ENCODE results near the gene PRR22. TPM values are rescaled to one million over a fixed set of nuclear protein-coding genes. Genes with fewer than 3 reads are reported as not detected.

PRR22 gene
- total RNA-seq, 4 donors from 2014 or later: 0.54 to 2.0 (median 1.2) TPM

GRCh38 chr19:5789351-5789761, 4.8 kb upstream of the PRR22 start:
- intact Hi-C loops (cut with DNase I): no loop called here
- no peaks in the 10 kb centered on the region for H3K27me3 ChIP-seq
- peaks cover 53 to 55% of the 10 kb centered on the region in 2 donors for H3K36me3 ChIP-seq
- no peak overlapping the region for H3K27ac ChIP-seq
- no peak overlapping the region for H3K4me3 ChIP-seq (replicated peaks in 1 of 3)
- TF ChIP-seq CTCF (IDR thresholded peaks at IDR 0.05) (no peak), POLR2A (IDR thresholded peaks at IDR 0.05) (no peak)
- H3K9me3 ChIP-seq: no peaks in the 10 kb centered on the region
- H3K4me1 ChIP-seq: peaks cover 5 to 7% of the 10 kb centered on the region in 2 donors
- no peak for DNase-seq
- WGBS, 2 donors: 96 to 97% methylated on average over 24 to 27 of the region's 39 CpGs

GRCh38 chr19:5788422-5788821, 3.9 kb upstream of the PRR22 start:
- H3K27me3 ChIP-seq: no peaks in the 10 kb centered on the region
- intact Hi-C loops (cut with DNase I): no loop called here
- no peak for DNase-seq
- H3K9me3 ChIP-seq: no peaks in the 10 kb centered on the region
- peaks cover 5 to 7% of the 10 kb centered on the region in 2 donors for H3K4me1 ChIP-seq
- H3K4me3 ChIP-seq (replicated peaks in 1 of 3): no peak overlapping the region
- 94 to 98% methylated on average over 5 of the region's 5 CpGs for WGBS, 2 donors
- no peak overlapping the region for H3K27ac ChIP-seq
- TF ChIP-seq POLR2A (IDR thresholded peaks at IDR 0.05): no peak
- no peak for TF ChIP-seq CTCF (IDR thresholded peaks at IDR 0.05)
- peaks cover 53 to 57% of the 10 kb centered on the region in 2 donors for H3K36me3 ChIP-seq

GRCh38 chr19:5787409-5788182, 3.0 kb upstream of the PRR22 start:
- Histone ChIP-seq H3K27me3 (no peaks in the 10 kb centered on the region), H3K36me3 (peaks cover 53 to 57% of the 10 kb centered on the region in 2 donors), H3K4me1 (peaks cover 5 to 7% of the 10 kb centered on the region in 2 donors), H3K9me3 (no peaks in the 10 kb centered on the region), H3K4me3 (replicated peaks in 1 of 3) (no peak overlapping the region), H3K27ac (no peak overlapping the region)
- intact Hi-C loops (cut with DNase I): no loop called here
- no peak for DNase-seq
- 95 to 96% methylated on average over 20 to 38 of the region's 39 CpGs for WGBS, 2 donors
- no peak for TF ChIP-seq CTCF (IDR thresholded peaks at IDR 0.05)
- TF ChIP-seq POLR2A (IDR thresholded peaks at IDR 0.05): no peak

GRCh38 chr19:5786593-5787408, 2.3 kb upstream of the PRR22 start:
- H3K4me3 ChIP-seq (replicated peaks in 1 of 3): no peak overlapping the region
- intact Hi-C loops (cut with DNase I): no loop called here
- WGBS, 2 donors: 91 to 93% methylated on average over 42 to 43 of the region's 44 CpGs
- H3K27ac ChIP-seq: no peak overlapping the region
- H3K27me3 ChIP-seq: no peaks in the 10 kb centered on the region
- no peaks in the 10 kb centered on the region for H3K9me3 ChIP-seq
- TF ChIP-seq CTCF (IDR thresholded peaks at IDR 0.05) (no peak), POLR2A (IDR thresholded peaks at IDR 0.05) (no peak)
- H3K4me1 ChIP-seq: peaks cover 5 to 7% of the 10 kb centered on the region in 2 donors
- peaks cover 53 to 57% of the 10 kb centered on the region in 2 donors for H3K36me3 ChIP-seq
- DNase-seq: no peak

- TF ChIP-seq POLR2A (IDR thresholded peaks at IDR 0.05) (no peak), CTCF (IDR thresholded peaks at IDR 0.05) (no peak)
- Histone ChIP-seq H3K27me3 (no peaks in the 10 kb centered on the region), H3K9me3 (no peaks in the 10 kb centered on the region), H3K4me3 (replicated peaks in 1 of 3) (no peak overlapping the region), H3K27ac (no peak overlapping the region), H3K36me3 (peaks cover 53 to 57% of the 10 kb centered on the region in 2 donors), H3K4me1 (peaks cover 5 to 7% of the 10 kb centered on the region in 2 donors)
- DNase-seq: no peak
- intact Hi-C loops (cut with DNase I): no loop called here
- WGBS, 2 donors: 94 to 96% methylated on average over 18 to 30 of the region's 37 CpGs
Observed at GRCh38 chr19:5785423-5785822, 877 bp upstream of the PRR22 start.
